Measurements from ENCODE around the gene KDM4F.

KDM4F gene

DNA sequence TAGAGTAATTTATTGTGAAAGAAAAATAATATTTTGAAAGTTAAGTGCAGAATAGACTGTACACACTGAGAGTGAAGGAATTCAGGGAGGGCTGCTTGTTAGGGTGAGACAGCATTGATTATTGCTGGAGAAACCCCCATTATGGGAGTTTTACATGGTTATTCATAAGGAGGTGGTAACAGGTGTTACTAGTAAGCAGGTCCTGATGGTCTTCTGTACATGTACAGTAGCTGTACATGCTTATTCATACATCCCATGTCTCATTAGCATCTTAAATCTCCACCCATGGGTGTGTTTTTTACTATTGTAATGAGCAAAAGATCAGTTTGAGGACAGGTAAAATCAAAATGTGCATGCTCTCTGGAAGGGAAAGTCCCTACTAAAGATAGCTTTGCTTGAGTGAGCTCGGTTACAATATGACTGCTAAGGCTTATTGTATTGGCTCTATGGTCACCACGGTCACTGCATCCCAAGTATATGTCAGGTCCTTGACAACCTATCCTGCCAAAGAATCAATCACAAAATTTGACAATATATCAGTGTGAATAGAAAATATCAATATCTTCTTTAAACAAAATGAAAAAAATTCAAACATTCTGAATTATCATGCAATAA is 6.2 kb downstream of the KDM4F start:
- H3K4me3 ChIP-seq (ENCODE audit: low read depth in 1 of 2, low read length in 1 of 2), result no peak overlapping the region
- TF ChIP-seq, protein P1, sequence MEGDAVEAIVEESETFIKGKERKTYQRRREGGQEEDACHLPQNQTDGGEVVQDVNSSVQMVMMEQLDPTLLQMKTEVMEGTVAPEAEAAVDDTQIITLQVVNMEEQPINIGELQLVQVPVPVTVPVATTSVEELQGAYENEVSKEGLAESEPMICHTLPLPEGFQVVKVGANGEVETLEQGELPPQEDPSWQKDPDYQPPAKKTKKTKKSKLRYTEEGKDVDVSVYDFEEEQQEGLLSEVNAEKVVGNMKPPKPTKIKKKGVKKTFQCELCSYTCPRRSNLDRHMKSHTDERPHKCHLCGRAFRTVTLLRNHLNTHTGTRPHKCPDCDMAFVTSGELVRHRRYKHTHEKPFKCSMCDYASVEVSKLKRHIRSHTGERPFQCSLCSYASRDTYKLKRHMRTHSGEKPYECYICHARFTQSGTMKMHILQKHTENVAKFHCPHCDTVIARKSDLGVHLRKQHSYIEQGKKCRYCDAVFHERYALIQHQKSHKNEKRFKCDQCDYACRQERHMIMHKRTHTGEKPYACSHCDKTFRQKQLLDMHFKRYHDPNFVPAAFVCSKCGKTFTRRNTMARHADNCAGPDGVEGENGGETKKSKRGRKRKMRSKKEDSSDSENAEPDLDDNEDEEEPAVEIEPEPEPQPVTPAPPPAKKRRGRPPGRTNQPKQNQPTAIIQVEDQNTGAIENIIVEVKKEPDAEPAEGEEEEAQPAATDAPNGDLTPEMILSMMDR (IDR thresholded peaks at IDR 0.05), result no peak
- H3K27me3 ChIP-seq, result peaks cover 17% of the 10 kb centered on the region
- no peaks in the 10 kb centered on the region for H3K9me3 ChIP-seq
- no peaks in the 10 kb centered on the region for H3K4me1 ChIP-seq (ENCODE audit: control insufficient read depth in 1 of 2, insufficient read depth in 1 of 2, low read depth in 1 of 2, low read length in 1 of 2)
- H3K36me3 ChIP-seq, result no peaks in the 10 kb centered on the region
- no peak overlapping the region for H3K27ac ChIP-seq

DNA sequence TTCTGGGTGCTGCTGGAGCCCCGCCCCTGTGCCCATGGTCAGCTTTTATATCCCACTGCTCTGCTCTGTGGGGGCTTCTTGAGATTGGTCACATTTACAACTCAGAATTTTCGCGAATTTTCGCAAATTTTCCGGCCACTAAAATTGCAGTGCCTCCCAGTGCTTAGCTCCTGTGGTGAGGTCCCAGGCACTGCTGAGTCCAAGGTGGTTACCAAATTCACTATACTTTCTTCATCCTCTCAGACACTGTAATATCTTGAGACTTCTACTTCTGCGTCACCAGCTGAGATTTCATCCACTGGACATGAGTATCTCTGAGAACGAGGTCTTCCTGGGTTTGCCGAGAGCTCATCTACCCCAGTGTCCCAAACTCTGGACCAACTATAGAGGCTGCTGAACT is 8.7 kb downstream of the KDM4F start:
- no peaks in the 10 kb centered on the region for H3K4me1 ChIP-seq (ENCODE audit: control insufficient read depth in 1 of 2, insufficient read depth in 1 of 2, low read depth in 1 of 2, low read length in 1 of 2)
- H3K36me3 ChIP-seq, result no peaks in the 10 kb centered on the region
- TF ChIP-seq, protein P1 (IDR thresholded peaks at IDR 0.05), result no peak
- H3K9me3 ChIP-seq, result no peaks in the 10 kb centered on the region
- no peak overlapping the region for H3K4me3 ChIP-seq (ENCODE audit: low read depth in 1 of 2, low read length in 1 of 2)
- peaks cover 39% of the 10 kb centered on the region for H3K27me3 ChIP-seq
- H3K27ac ChIP-seq, result no peak overlapping the region

DNA sequence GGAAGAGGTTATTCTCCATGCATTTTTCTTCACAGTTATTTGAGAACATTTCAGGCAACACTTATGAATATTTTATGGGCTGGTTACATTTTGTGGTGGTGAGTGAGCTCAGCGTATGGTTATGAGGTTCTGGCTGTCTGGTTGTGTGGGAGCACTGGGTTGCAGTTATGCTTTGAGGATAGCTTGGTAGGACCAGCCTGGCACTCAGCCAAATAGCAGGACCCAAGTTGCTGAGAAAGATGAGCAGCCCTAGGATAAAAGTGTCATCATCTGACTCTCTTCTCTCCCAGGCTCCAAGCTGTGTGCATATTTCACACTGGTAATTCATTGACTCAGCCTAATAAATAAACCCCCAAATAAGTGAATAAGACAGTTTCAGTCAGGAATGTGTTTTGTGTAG is 9.4 kb downstream of the KDM4F start:
- TF ChIP-seq, protein P1 (IDR thresholded peaks at IDR 0.05), result no peak
- no peak overlapping the region for H3K27ac ChIP-seq
- no peak overlapping the region for H3K4me3 ChIP-seq (ENCODE audit: low read depth in 1 of 2, low read length in 1 of 2)
- H3K27me3 ChIP-seq, result peaks cover 46% of the 10 kb centered on the region
- no peaks in the 10 kb centered on the region for H3K36me3 ChIP-seq
- no peaks in the 10 kb centered on the region for H3K9me3 ChIP-seq
- no peaks in the 10 kb centered on the region for H3K4me1 ChIP-seq (ENCODE audit: control insufficient read depth in 1 of 2, insufficient read depth in 1 of 2, low read depth in 1 of 2, low read length in 1 of 2)

DNA sequence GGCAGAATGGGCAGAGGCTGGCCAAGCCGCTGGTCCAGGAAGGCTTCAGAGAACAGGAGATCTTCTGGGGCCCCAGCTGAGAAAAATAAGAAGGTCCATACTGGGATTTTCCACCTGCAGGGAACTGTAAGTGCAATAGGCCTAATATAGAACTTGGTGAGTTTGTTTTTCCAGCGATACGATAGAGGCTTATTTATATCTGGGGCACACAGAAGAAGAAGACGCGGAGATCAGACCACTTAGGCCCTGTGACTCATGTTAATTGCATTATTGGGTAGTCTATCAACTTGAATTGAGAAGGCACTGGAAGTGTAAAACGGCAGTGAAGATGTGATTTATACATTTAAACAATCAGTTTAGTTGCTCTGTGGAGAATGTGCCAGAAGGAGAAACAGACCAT is 9.8 kb downstream of the KDM4F start:
- Histone ChIP-seq H3K27me3 (peaks cover 49% of the 10 kb centered on the region), H3K4me3 (ENCODE audit: low read depth in 1 of 2, low read length in 1 of 2) (no peak overlapping the region), H3K36me3 (no peaks in the 10 kb centered on the region), H3K27ac (no peak overlapping the region), H3K4me1 (ENCODE audit: control insufficient read depth in 1 of 2, insufficient read depth in 1 of 2, low read depth in 1 of 2, low read length in 1 of 2) (no peaks in the 10 kb centered on the region), H3K9me3 (no peaks in the 10 kb centered on the region)
- TF ChIP-seq, protein P1 (IDR thresholded peaks at IDR 0.05), result no peak

DNA sequence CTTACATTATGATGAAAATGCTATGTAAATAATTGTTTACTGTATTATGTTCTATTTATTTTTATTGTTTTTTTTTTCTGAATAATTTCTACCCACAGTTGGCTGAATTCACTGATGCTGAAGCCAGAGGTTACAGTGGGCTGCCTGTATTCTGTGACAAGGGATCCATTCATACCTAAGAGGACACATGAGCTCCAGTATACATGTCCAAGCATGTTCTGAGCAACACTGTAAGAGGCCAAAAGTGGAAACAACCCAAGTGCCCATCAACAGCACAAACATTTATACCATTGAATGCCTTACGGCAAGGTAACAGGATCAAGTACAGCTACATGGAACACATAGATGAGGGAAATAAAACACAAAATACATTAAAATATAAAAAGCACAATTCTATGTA is 16.1 kb downstream of the KDM4F start:
- H3K27me3 ChIP-seq, result peaks cover 80% of the 10 kb centered on the region
- H3K4me3 ChIP-seq (ENCODE audit: low read depth in 1 of 2, low read length in 1 of 2), result no peak overlapping the region
- H3K36me3 ChIP-seq, result no peaks in the 10 kb centered on the region
- TF ChIP-seq, protein P1 (IDR thresholded peaks at IDR 0.05), result no peak
- no peaks in the 10 kb centered on the region for H3K9me3 ChIP-seq
- no peak overlapping the region for H3K27ac ChIP-seq
- peaks cover 10 to 12% of the 10 kb centered on the region in 2 experiments for H3K4me1 ChIP-seq (ENCODE audit: control insufficient read depth in 1 of 2, insufficient read depth in 1 of 2, low read depth in 1 of 2, low read length in 1 of 2)

DNA sequence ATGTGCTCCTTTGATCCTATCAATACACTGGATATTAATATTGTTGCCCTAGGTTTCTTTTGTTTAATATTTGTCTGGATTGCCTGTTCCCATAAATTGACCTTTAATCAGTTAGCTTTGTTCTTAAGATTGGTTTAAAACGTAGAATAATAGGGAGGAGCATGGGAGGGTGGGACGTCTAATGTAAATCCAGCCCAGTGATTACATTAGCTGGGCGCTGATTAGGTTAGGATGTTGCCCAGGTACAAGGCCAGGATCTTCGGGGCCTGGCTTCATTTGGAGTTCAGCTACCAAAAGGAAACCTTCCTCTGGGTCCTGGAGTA is 17.5 kb downstream of the KDM4F start, which contains the start of gene SRSF8:
SRSF8 (plus strand) TSS at position 204 of the 323 bp plus-strand sequence. CDS start 308 bp downstream, outside the sequence.
- no peaks in the 10 kb centered on the region for H3K36me3 ChIP-seq
- peaks cover 10 to 12% of the 10 kb centered on the region in 2 experiments for H3K4me1 ChIP-seq (ENCODE audit: control insufficient read depth in 1 of 2, insufficient read depth in 1 of 2, low read depth in 1 of 2, low read length in 1 of 2)
- H3K27me3 ChIP-seq, result peaks cover 67% of the 10 kb centered on the region
- no peaks in the 10 kb centered on the region for H3K9me3 ChIP-seq
- H3K27ac ChIP-seq, result no peak within 1 kb of the TSS
- H3K4me3 ChIP-seq (ENCODE audit: low read depth in 1 of 2, low read length in 1 of 2), result peak within 1 kb of the TSS; percentile 48 to 70
- TF ChIP-seq, protein P1 (IDR thresholded peaks at IDR 0.05), result no peak
